SU-DHL-6 (cell line): ENCODE data around the gene CDH24.

Source experiments
- H2AFZ ChIP-seq: fragments of 200-600 bp; sonication (generic); 2 replicates; pipeline ENCODE4 v1.6.1; 2014; ENCODE audit warnings: low read depth, mild to moderate bottlenecking, moderate library complexity, mixed read lengths, antibody characterized with exemption, low read length; ENCODE audit not compliant: severe bottlenecking
- H3F3A ChIP-seq: fragments of 200-600 bp; shearing (Covaris generic); 2 replicates; pipeline ENCODE4 v1.6.0; 2016; ENCODE audit warnings: antibody characterized with exemption, mild to moderate bottlenecking; ENCODE audit not compliant: insufficient read depth
- H3K27ac ChIP-seq: fragments of 200-600 bp; sonication (generic); 2 replicates; pipeline ENCODE4 v1.5.1; 2016; ENCODE audit warnings: low read depth, mild to moderate bottlenecking, low read length, moderate library complexity, mixed read lengths
- H3K27me3 ChIP-seq: fragments of 200-600 bp; sonication (generic), shearing (Covaris generic); 2 replicates; pipeline ENCODE4 v1.6.0; 2014; ENCODE audit warnings: mild to moderate bottlenecking, low read length
- H3K36me3 ChIP-seq: fragments of 200-600 bp; sonication (generic); 2 replicates; pipeline ENCODE4 v1.6.1; 2014; ENCODE audit warnings: mild to moderate bottlenecking, low read length, mixed read lengths
- H3K4me2 ChIP-seq: fragments of 300-600, 200-600 bp; shearing (Covaris generic), sonication (generic); 2 replicates; pipeline ENCODE4 v1.6.0; 2014; ENCODE audit warnings: low read length, low read depth, mild to moderate bottlenecking; ENCODE audit not compliant: poor library complexity, severe bottlenecking
- H3K4me3 ChIP-seq: fragments of 200-600 bp; sonication (generic); 2 replicates; pipeline ENCODE4 v1.5.1; 2014; ENCODE audit warnings: antibody characterized with exemption, low read length, mild to moderate bottlenecking, mixed read lengths; ENCODE audit not compliant: insufficient read depth, poor library complexity, severe bottlenecking
- H3K79me2 ChIP-seq: fragments of 200-600 bp; sonication (generic); 2 replicates; pipeline ENCODE4 v1.6.1; 2014; ENCODE audit warnings: mild to moderate bottlenecking, low read length, moderate library complexity; ENCODE audit not compliant: insufficient read depth
- H3K9ac ChIP-seq: fragments of 200-600 bp; sonication (generic); 2 replicates; pipeline ENCODE4 v1.7.0; 2014; ENCODE audit warnings: mild to moderate bottlenecking, low read length
- H3K9me2 ChIP-seq: fragments of 200-600 bp; sonication (generic); replicated peaks from 2 replicates; pipeline ENCODE4 v1.6.1; 2014; ENCODE audit warnings: low read length; ENCODE audit not compliant: insufficient read depth
- H3K9me3 ChIP-seq: fragments of 200-600 bp; sonication (generic); 2 replicates; pipeline ENCODE4 v1.6.1; 2014; ENCODE audit warnings: low read length, mixed read lengths; ENCODE audit not compliant: insufficient read depth
- H4K20me1 ChIP-seq: fragments of 200-600 bp; sonication (generic); 2 replicates; pipeline ENCODE4 v1.6.1; 2014; ENCODE audit warnings: low read depth, mild to moderate bottlenecking, antibody characterized with exemption, low read length, moderate library complexity, mixed read lengths
- CTCF ChIP-seq: fragments of 200-600 bp; sonication (generic); IDR thresholded peaks from one replicate; pipeline ENCODE4 v1.5.1; 2017; ENCODE audit warnings: antibody characterized with exemption, mild to moderate bottlenecking, low read length, moderate library complexity; ENCODE audit not compliant: insufficient read depth, poor library complexity, severe bottlenecking
- EZH2phosphoT487 ChIP-seq: fragments of 200-600 bp; sonication (generic), shearing (Covaris generic); conservative IDR thresholded peaks from 2 replicates; pipeline ENCODE4 v1.6.1; 2018; ENCODE audit warnings: mild to moderate bottlenecking, antibody characterized with exemption, low read length, moderate library complexity, mixed read lengths

Gene CDH24

GRCh38 chr14:23104591-23105347 is 47.4 kb upstream of the CDH24 start, which contains the start of gene CIROP:
Gene CIROP (minus strand): TSS chr14:23104989. CDS start chr14:23104920, 69 bp downstream.
- H3K79me2 ChIP-seq: no peaks in the 10 kb centered on the region
- no peak for TF ChIP-seq EZH2phosphoT487
- TF ChIP-seq CTCF: no peak
- H3K4me3 ChIP-seq: no peak within 1 kb of the TSS
- H3K9me2 ChIP-seq: no peaks in the 10 kb centered on the region
- H3K4me2 ChIP-seq: no peak within 1 kb of the TSS
- no peak within 1 kb of the TSS for H3K27ac ChIP-seq
- no peak within 1 kb of the TSS for H3K9ac ChIP-seq
- H3F3A ChIP-seq: no peaks in the 10 kb centered on the region
- H2AFZ ChIP-seq: no peak within 1 kb of the TSS
- no peaks in the 10 kb centered on the region for H3K9me3 ChIP-seq
- no peaks in the 10 kb centered on the region for H3K27me3 ChIP-seq
- H3K36me3 ChIP-seq: no peaks in the 10 kb centered on the region
- no peaks in the 10 kb centered on the region for H4K20me1 ChIP-seq

- Histone ChIP-seq H3K36me3 (no peaks in the 10 kb centered on the region), H3K9me2 (no peaks in the 10 kb centered on the region), H3K9me3 (no peaks in the 10 kb centered on the region), H3K27me3 (no peaks in the 10 kb centered on the region), H3K4me3 (no peak overlapping the region), H3K4me2 (no peak overlapping the region), H2AFZ (no peak overlapping the region), H3F3A (no peaks in the 10 kb centered on the region), H3K79me2 (no peaks in the 10 kb centered on the region), H3K27ac (no peak overlapping the region), H4K20me1 (no peaks in the 10 kb centered on the region), H3K9ac (no peak overlapping the region)
- TF ChIP-seq EZH2phosphoT487 (no peak), CTCF (no peak)
Measured at GRCh38 chr14:23104070-23104590, 46.8 kb upstream of the CDH24 start.

GRCh38 chr14:23103581-23103980 is 46.3 kb upstream of the CDH24 start:
- H4K20me1 ChIP-seq: no peaks in the 10 kb centered on the region
- no peak overlapping the region for H3K4me2 ChIP-seq
- H3F3A ChIP-seq: no peaks in the 10 kb centered on the region
- TF ChIP-seq CTCF (no peak), EZH2phosphoT487 (no peak)
- H3K79me2 ChIP-seq: no peaks in the 10 kb centered on the region
- H3K36me3 ChIP-seq: no peaks in the 10 kb centered on the region
- H3K9ac ChIP-seq: no peak overlapping the region
- no peaks in the 10 kb centered on the region for H3K9me2 ChIP-seq
- no peaks in the 10 kb centered on the region for H3K27me3 ChIP-seq
- H3K4me3 ChIP-seq: no peak overlapping the region
- H2AFZ ChIP-seq: no peak overlapping the region
- H3K27ac ChIP-seq: no peak overlapping the region
- H3K9me3 ChIP-seq: no peaks in the 10 kb centered on the region
